ENCODE measurements around the gene TDRD1.
"Not testable (repeated sequence)": the region's sequence is repeated elsewhere in the genome, so short reads cannot be mapped to it uniquely, and the experiment has no call there.

The TDRD1 gene

GRCh38 chr10:114140036-114140435 lies 39.1 kb upstream of the TDRD1 start:
- H3K27me3 ChIP-seq (ENCODE audit: insufficient read depth, low read length): no peaks in the 10 kb centered on the region
- TF ChIP-seq EZH2 (IDR thresholded peaks at IDR 0.05; ENCODE audit: borderline replicate concordance, low read length) (no peak), CTCF (IDR thresholded peaks at IDR 0.05; ENCODE audit: low read length) (no peak)

GRCh38 chr10:114140827-114141226 lies 38.3 kb upstream of the TDRD1 start:
- not testable (repeated sequence) for H2AFZ ChIP-seq (ENCODE audit: low read length); H3K9me3 ChIP-seq (ENCODE audit: low read length)
- H3K36me3 ChIP-seq (ENCODE audit: insufficient read depth, low read length): peaks cover 21% of the 10 kb centered on the region; the same call in 1 of the 2 replicates

More at GRCh38 chr10:114140036-114140435, 39.1 kb upstream of the TDRD1 start:
- Histone ChIP-seq H3K4me2 (ENCODE audit: low read length) (no peak overlapping the region), H4K20me1 (ENCODE audit: insufficient read depth, low read length) (no peaks in the 10 kb centered on the region), H3K9me3 (ENCODE audit: low read length) (no peaks in the 10 kb centered on the region), H3K79me2 (ENCODE audit: insufficient read depth, low read length) (no peaks in the 10 kb centered on the region), H3K9me2 (ENCODE audit: low read depth, low read length) (no peaks in the 10 kb centered on the region), H3K9ac (ENCODE audit: low read length) (no peak overlapping the region), H2AFZ (ENCODE audit: low read length) (no peak overlapping the region), H3F3A (ENCODE audit: insufficient read depth, low read length) (no peaks in the 10 kb centered on the region; the same call in 1 of the 2 replicates), H3K4me3 (ENCODE audit: low read depth, low read length, poor library complexity, severe bottlenecking) (no peak overlapping the region), H3K36me3 (ENCODE audit: insufficient read depth, low read length) (peaks cover 29% of the 10 kb centered on the region; the same call in 1 of the 2 replicates), H3K27ac (ENCODE audit: low read depth, low read length, poor library complexity, severe bottlenecking) (no peak overlapping the region), H3K4me1 (ENCODE audit: insufficient read depth, low read length, severe bottlenecking) (no peaks in the 10 kb centered on the region)

DNA sequence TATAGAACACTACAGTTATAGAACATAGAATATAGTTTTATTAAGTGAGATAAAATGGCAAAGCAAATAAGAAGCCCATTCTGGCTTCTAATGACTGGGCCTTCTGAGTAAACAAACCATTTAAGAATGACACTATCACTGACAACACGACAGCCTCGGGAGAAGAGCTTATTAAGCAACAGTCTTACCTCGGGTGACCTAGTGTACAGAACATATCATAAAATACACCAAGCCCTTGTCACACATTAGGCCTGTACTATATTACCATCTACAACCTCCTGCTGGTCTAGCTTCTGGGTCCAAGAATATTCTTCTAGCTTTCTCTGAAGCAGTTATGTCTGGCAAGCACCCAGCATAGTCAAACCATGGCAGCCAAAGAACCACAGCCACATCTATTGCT lies 37.1 kb upstream of the TDRD1 start:
- peaks cover 17% of the 10 kb centered on the region; the same call in 1 of the 2 replicates for H3K36me3 ChIP-seq (ENCODE audit: insufficient read depth, low read length)
- H3K9ac ChIP-seq (ENCODE audit: low read length): no peak overlapping the region
- no peaks in the 10 kb centered on the region for H3K79me2 ChIP-seq (ENCODE audit: insufficient read depth, low read length)
- no peak for TF ChIP-seq EZH2 (IDR thresholded peaks at IDR 0.05; ENCODE audit: borderline replicate concordance, low read length)
- TF ChIP-seq CTCF (IDR thresholded peaks at IDR 0.05; ENCODE audit: low read length): no peak
- H3K4me2 ChIP-seq (ENCODE audit: low read length): no peak overlapping the region
- H3K27ac ChIP-seq (ENCODE audit: low read depth, low read length, poor library complexity, severe bottlenecking): no peak overlapping the region
- H2AFZ ChIP-seq (ENCODE audit: low read length): no peak overlapping the region
- H3K9me3 ChIP-seq (ENCODE audit: low read length): no peaks in the 10 kb centered on the region
- H4K20me1 ChIP-seq (ENCODE audit: insufficient read depth, low read length): no peaks in the 10 kb centered on the region
- no peaks in the 10 kb centered on the region for H3K4me1 ChIP-seq (ENCODE audit: insufficient read depth, low read length, severe bottlenecking)
- H3K27me3 ChIP-seq (ENCODE audit: insufficient read depth, low read length): no peaks in the 10 kb centered on the region
- no peak overlapping the region for H3K4me3 ChIP-seq (ENCODE audit: low read depth, low read length, poor library complexity, severe bottlenecking)
- H3F3A ChIP-seq (ENCODE audit: insufficient read depth, low read length): no peaks in the 10 kb centered on the region; the same call in 1 of the 2 replicates
- H3K9me2 ChIP-seq (ENCODE audit: low read depth, low read length): no peaks in the 10 kb centered on the region

More at GRCh38 chr10:114140827-114141226, 38.3 kb upstream of the TDRD1 start:
- H4K20me1 ChIP-seq (ENCODE audit: insufficient read depth, low read length); H3K9ac ChIP-seq (ENCODE audit: low read length); H3K27me3 ChIP-seq (ENCODE audit: insufficient read depth, low read length); H3F3A ChIP-seq (ENCODE audit: insufficient read depth, low read length); H3K4me3 ChIP-seq (ENCODE audit: low read depth, low read length, poor library complexity, severe bottlenecking); H3K79me2 ChIP-seq (ENCODE audit: insufficient read depth, low read length); H3K9me2 ChIP-seq (ENCODE audit: low read depth, low read length); H3K4me2 ChIP-seq (ENCODE audit: low read length); H3K27ac ChIP-seq (ENCODE audit: low read depth, low read length, poor library complexity, severe bottlenecking); H3K4me1 ChIP-seq (ENCODE audit: insufficient read depth, low read length, severe bottlenecking): not testable (repeated sequence)

GRCh38 chr10:114143160-114143559 lies 36.0 kb upstream of the TDRD1 start:
- H3F3A ChIP-seq (ENCODE audit: insufficient read depth, low read length): no peaks in the 10 kb centered on the region; the same call in 1 of the 2 replicates
- no peaks in the 10 kb centered on the region for H3K9me3 ChIP-seq (ENCODE audit: low read length)
- TF ChIP-seq CTCF (IDR thresholded peaks at IDR 0.05; ENCODE audit: low read length) (no peak), EZH2 (IDR thresholded peaks at IDR 0.05; ENCODE audit: borderline replicate concordance, low read length) (no peak)
- no peak overlapping the region for H3K4me3 ChIP-seq (ENCODE audit: low read depth, low read length, poor library complexity, severe bottlenecking)
- H3K9me2 ChIP-seq (ENCODE audit: low read depth, low read length): no peaks in the 10 kb centered on the region
- H3K4me2 ChIP-seq (ENCODE audit: low read length): no peak overlapping the region
- H3K36me3 ChIP-seq (ENCODE audit: insufficient read depth, low read length): peaks cover 25% of the 10 kb centered on the region
- H3K79me2 ChIP-seq (ENCODE audit: insufficient read depth, low read length): no peaks in the 10 kb centered on the region
- H3K4me1 ChIP-seq (ENCODE audit: insufficient read depth, low read length, severe bottlenecking): no peaks in the 10 kb centered on the region
- no peaks in the 10 kb centered on the region for H4K20me1 ChIP-seq (ENCODE audit: insufficient read depth, low read length)
- H3K9ac ChIP-seq (ENCODE audit: low read length): no peak overlapping the region
- no peak overlapping the region for H2AFZ ChIP-seq (ENCODE audit: low read length)
- H3K27ac ChIP-seq (ENCODE audit: low read depth, low read length, poor library complexity, severe bottlenecking): no peak overlapping the region
- no peaks in the 10 kb centered on the region for H3K27me3 ChIP-seq (ENCODE audit: insufficient read depth, low read length)

- H3K79me2 ChIP-seq (ENCODE audit: insufficient read depth, low read length); H3K9me3 ChIP-seq (ENCODE audit: low read length); H3F3A ChIP-seq (ENCODE audit: insufficient read depth, low read length); H4K20me1 ChIP-seq (ENCODE audit: insufficient read depth, low read length); H3K4me2 ChIP-seq (ENCODE audit: low read length); H3K4me1 ChIP-seq (ENCODE audit: insufficient read depth, low read length, severe bottlenecking); H3K27me3 ChIP-seq (ENCODE audit: insufficient read depth, low read length); H3K4me3 ChIP-seq (ENCODE audit: low read depth, low read length, poor library complexity, severe bottlenecking); H2AFZ ChIP-seq (ENCODE audit: low read length); H3K9ac ChIP-seq (ENCODE audit: low read length); H3K9me2 ChIP-seq (ENCODE audit: low read depth, low read length); H3K27ac ChIP-seq (ENCODE audit: low read depth, low read length, poor library complexity, severe bottlenecking): not testable (repeated sequence)
- peaks cover 29% of the 10 kb centered on the region for H3K36me3 ChIP-seq (ENCODE audit: insufficient read depth, low read length)
These were observed 29.7 kb upstream of the TDRD1 start for GRCh38 chr10:114149476-114149875.
